Neural progenitor cell (in vitro differentiated cells): Measurements from ENCODE around the gene LRRC49.

Experiments
- CTCF ChIP-seq: fragments of 200-600 bp; sonication (generic); IDR thresholded peaks from 2 replicates; pipeline ENCODE4 v1.5.1; 2017; ENCODE audit warnings: antibody characterized with exemption, mild to moderate bottlenecking
- EZH2 ChIP-seq: fragments of 200-600 bp; sonication (generic); IDR thresholded peaks from 2 replicates; pipeline ENCODE4 v1.6.1; 2017; ENCODE audit warnings: antibody characterized with exemption, mild to moderate bottlenecking, moderate library complexity

- TF ChIP-seq CTCF = no peak
- no peak for TF ChIP-seq EZH2
Observed at GRCh38 chr15:70923311-70924080, 30.9 kb downstream of the LRRC49 start.
